IMR-90 (cell line): Measurements from ENCODE around the gene KCNQ1. TPM values are rescaled to one million over a fixed set of nuclear protein-coding genes. Genes with fewer than 3 reads are reported as not detected.

Experiments
- ATAC-seq: fragments of 200-7000 bp; cut with Tn5 transposase; 2 replicates; pipeline ENCODE4 v1.9.1; 2020; ENCODE audit warnings: low read depth, mild to moderate bottlenecking, moderate library complexity
- BruUV-seq: library from RNA; stranded (reverse); fragments of 400-500 nt; replicated peaks from 2 replicates; lab custom pipeline; 2021; lab: Mats Ljungman, UMichigan
- CTCF ChIA-PET: fragments of 300-600 bp; formaldehyde crosslinking; extraction: SDS; loops from one replicate; lab custom pipeline; 2021; ENCODE audit warnings: antibody characterized with exemption; lab: Yijun Ruan, JAX
- POLR2A ChIA-PET: fragments of 300-600 bp; sonication (Branson Sonifier 250); formaldehyde crosslinking; loops from one replicate; lab custom pipeline; 2022; ENCODE audit warnings: antibody characterized with exemption; ENCODE audit not compliant: unreplicated experiment; lab: Charles Lee
- DNase-seq: peaks from one replicate; pipeline ENCODE4 v3.0.0; 2013
- H2AFZ ChIP-seq: replicated peaks from 2 replicates; pipeline ENCODE3; 2013; ENCODE audit warnings: low read length, mild to moderate bottlenecking; ENCODE audit not compliant: poor library complexity
- H2AK5ac ChIP-seq: 2 replicates; pipeline ENCODE4 v1.6.1; 2013; ENCODE audit warnings: low read depth, low read length, inconsistent platforms
- H2AK9ac ChIP-seq: replicated peaks from 2 replicates; pipeline ENCODE3; 2013; ENCODE audit warnings: mild to moderate bottlenecking, low read depth, low read length, moderate library complexity; ENCODE audit not compliant: poor library complexity
- H2BK120ac ChIP-seq: 2 replicates; pipeline ENCODE4 v1.6.1; 2013; ENCODE audit warnings: low read depth, low read length, inconsistent platforms
- H2BK15ac ChIP-seq: 3 replicates; pipeline ENCODE4 v1.6.1; 2013; ENCODE audit warnings: low read depth, low read length, inconsistent platforms
- H2BK20ac ChIP-seq: 2 replicates; pipeline ENCODE4 v1.6.1; 2013; ENCODE audit warnings: low read depth, mild to moderate bottlenecking, inconsistent platforms, low read length, moderate library complexity
- H2BK5ac ChIP-seq: 2 replicates; pipeline ENCODE4 v1.6.1; 2013; ENCODE audit warnings: mild to moderate bottlenecking, low read depth, low read length, inconsistent platforms; ENCODE audit not compliant: poor library complexity, severe bottlenecking
- H3K14ac ChIP-seq: replicated peaks from 2 replicates; pipeline ENCODE4 v1.6.1; 2013; ENCODE audit warnings: low read depth, low read length, inconsistent platforms
- H3K18ac ChIP-seq: 2 replicates; pipeline ENCODE4 v1.6.1; 2013; ENCODE audit warnings: low read depth, low read length, control low read depth
- H3K23ac ChIP-seq: 2 replicates; pipeline ENCODE4 v1.6.1; 2013; ENCODE audit warnings: low read depth, low read length, inconsistent platforms
- H3K27ac ChIP-seq: 2 replicates; pipeline ENCODE4 v1.5.1; 2013; ENCODE audit warnings: mild to moderate bottlenecking, control low read depth, low read length; ENCODE audit not compliant: insufficient read depth
- H3K27me3 ChIP-seq: 2 replicates; pipeline ENCODE4 v1.6.1; 2013; ENCODE audit warnings: low read length; ENCODE audit not compliant: control insufficient read depth, insufficient read depth
- H3K36me3 ChIP-seq: 2 replicates; pipeline ENCODE4 v1.6.1; 2013; ENCODE audit warnings: low read length, mixed read lengths; ENCODE audit not compliant: control insufficient read depth, insufficient read depth
- H3K4ac ChIP-seq: 2 replicates; pipeline ENCODE4 v1.6.1; 2013; ENCODE audit warnings: low read depth, low read length, inconsistent platforms
- H3K4me1 ChIP-seq: 2 replicates; pipeline ENCODE4 v1.6.1; 2013; ENCODE audit warnings: low read length, mixed read lengths; ENCODE audit not compliant: control insufficient read depth, insufficient read depth
- H3K4me2 ChIP-seq: 2 replicates; pipeline ENCODE4 v1.6.1; 2013; ENCODE audit warnings: low read depth, mild to moderate bottlenecking, control low read depth, low read length, moderate library complexity
- H3K4me3 ChIP-seq: 2 replicates; pipeline ENCODE4 v1.5.1; 2013; ENCODE audit warnings: low read depth, mild to moderate bottlenecking, control low read depth, low read length, moderate library complexity; ENCODE audit not compliant: insufficient read depth
- H3K56ac ChIP-seq: 2 replicates; pipeline ENCODE4 v1.6.1; 2013; ENCODE audit warnings: low read length, inconsistent platforms; ENCODE audit not compliant: insufficient read depth; ENCODE audit errors: extremely low read depth
- H3K79me1 ChIP-seq, 2 experiments: 2 replicates each; pipeline ENCODE4 v1.6.1; 2013; ENCODE audit warnings: low read length in 2 of 2, inconsistent platforms in 1 of 2, low read depth in 1 of 2
- H3K9ac ChIP-seq: 2 replicates; pipeline ENCODE4 v1.6.1; 2013; ENCODE audit warnings: low read depth, low read length, control low read depth
- H3K9me1 ChIP-seq: 2 replicates; pipeline ENCODE4 v1.6.1; 2013; ENCODE audit warnings: low read length, inconsistent platforms; ENCODE audit not compliant: insufficient read depth
- H3K9me3 ChIP-seq: 2 replicates; pipeline ENCODE4 v1.6.1; 2013; ENCODE audit warnings: low read length; ENCODE audit not compliant: control insufficient read depth, insufficient read depth
- H4K20me1 ChIP-seq: 2 replicates; pipeline ENCODE4 v1.6.1; 2013; ENCODE audit warnings: low read length, inconsistent platforms; ENCODE audit not compliant: insufficient read depth
- H4K5ac ChIP-seq: 2 replicates; pipeline ENCODE4 v1.6.1; 2013; ENCODE audit warnings: mild to moderate bottlenecking, low read depth, low read length, control low read depth
- H4K8ac ChIP-seq, 2 experiments: 2 replicates each; pipeline ENCODE4 v1.6.1; 2013; ENCODE audit warnings: low read depth in 2 of 2, low read length in 2 of 2, control low read depth in 1 of 2, inconsistent platforms in 1 of 2
- H4K91ac ChIP-seq: 2 replicates; pipeline ENCODE4 v1.6.1; 2013; ENCODE audit warnings: low read depth, low read length, inconsistent platforms; ENCODE audit not compliant: insufficient read depth
- BHLHE40 ChIP-seq: fragments of 150-350 bp; IDR thresholded peaks from 2 replicates; pipeline ENCODE4 v1.6.1; 2016; ENCODE audit warnings: mild to moderate bottlenecking, low read depth, low read length
- CEBPB ChIP-seq: IDR thresholded peaks from 2 replicates; pipeline ENCODE4 v1.6.1; 2012; ENCODE audit warnings: low read depth, low read length, improper control_type of control experiment
- CHD1 ChIP-seq: IDR thresholded peaks from 2 replicates; pipeline ENCODE4 v1.6.1; 2012; ENCODE audit warnings: low read depth, low read length, improper control_type of control experiment
- ELK1 ChIP-seq: fragments of 150-350 bp; IDR thresholded peaks from 2 replicates; pipeline ENCODE4 v1.6.1; 2016; ENCODE audit warnings: low read depth, mild to moderate bottlenecking, low read length, moderate library complexity, borderline replicate concordance
- FOS ChIP-seq: fragments of 150-350 bp; IDR thresholded peaks from 2 replicates; pipeline ENCODE4 v1.6.1; 2016; ENCODE audit warnings: low read depth, low read length
- MAFK ChIP-seq: IDR thresholded peaks from 2 replicates; pipeline ENCODE4 v1.6.1; 2012; ENCODE audit warnings: low read depth, low read length, improper control_type of control experiment
- MAZ ChIP-seq: IDR thresholded peaks from 2 replicates; pipeline ENCODE4 v1.6.1; 2012; ENCODE audit warnings: low read depth, mild to moderate bottlenecking, low read length, improper control_type of control experiment, moderate library complexity, borderline replicate concordance
- MXI1 ChIP-seq: IDR thresholded peaks from 2 replicates; pipeline ENCODE4 v1.6.1; 2012; ENCODE audit warnings: low read depth, mild to moderate bottlenecking, low read length, moderate library complexity, borderline replicate concordance
- POLR2A ChIP-seq: IDR thresholded peaks from 2 replicates; pipeline ENCODE4 v1.6.1; 2012; ENCODE audit warnings: mild to moderate bottlenecking, low read depth, low read length
- RCOR1 ChIP-seq: IDR thresholded peaks from 2 replicates; pipeline ENCODE4 v1.6.1; 2012; ENCODE audit warnings: mild to moderate bottlenecking, low read length, improper control_type of control experiment; ENCODE audit not compliant: insufficient replicate concordance
- RFX5 ChIP-seq: IDR thresholded peaks from 2 replicates; pipeline ENCODE4 v1.8.0; 2012; ENCODE audit warnings: low read depth, mild to moderate bottlenecking, low read length, moderate library complexity
- SMC3 ChIP-seq: fragments of 150-350 bp; IDR thresholded peaks from 2 replicates; pipeline ENCODE4 v1.6.1; 2016; ENCODE audit warnings: low read depth, mild to moderate bottlenecking, antibody characterized with exemption, low read length, moderate library complexity
- WGBS, 2 experiments: methylation state at CpG; one replicate each; pipeline versions ENCODE4 v1.1.5 to v1.1.7; 2013; ENCODE audit warnings: missing lambda C conversion rate in 2 of 2; ENCODE audit not compliant: insufficient read length in 1 of 2; ENCODE audit errors: extremely low coverage in 2 of 2; 5-methylcytosine and 5-hydroxymethylcytosine counted together
- dilution Hi-C: fragments of 300-500 bp; cut with HindIII; formaldehyde crosslinking; loops from one replicate; pipeline ENCODE4 v1.14.3; 2018; ENCODE audit warnings: low sequenced_read_pairs; ENCODE audit not compliant: unreplicated experiment
- in situ Hi-C: fragments of 300-500 bp; cut with MboI; formaldehyde crosslinking; loops from 3 replicates; pipeline ENCODE4 v1.14.3; 2019; ENCODE audit warnings: low sequenced_read_pairs, inconsistent platforms, mixed read lengths
- intact Hi-C: fragments of 100-400 bp; cut with micrococcal nuclease; formaldehyde crosslinking; loops from 2 replicates; pipeline ENCODE4 v1.10.0; 2022
- polyA plus RNA-seq, 3 experiments: library from polyadenylated mRNA; depleted of rRNA; stranded (reverse); fragments of >200 nt; gene quantifications; 2 replicates each; pipeline ENCODE4 v1.2.3, GENCODE V29; 2012; ENCODE audit warnings: low replicate concordance in 1 of 3
- total RNA-seq: library from RNA; depleted of rRNA; stranded (reverse); fragments of >200 nt; gene quantifications from 2 replicates; pipeline ENCODE4 v1.2.3, GENCODE V29; 2012
- TF ChIP-seq, protein P1 (sequence below): conservative IDR thresholded peaks from 2 replicates; pipeline ENCODE4 v1.5.1; 2012; ENCODE audit warnings: mild to moderate bottlenecking, low read depth, low read length, improper control_type of control experiment
- TF ChIP-seq, protein P2 (sequence below): fragments of 150-350 bp; IDR thresholded peaks from 2 replicates; pipeline ENCODE4 v1.6.1; 2017; ENCODE audit warnings: mild to moderate bottlenecking, antibody characterized with exemption, low read length, low read depth

The KCNQ1 gene
- total and polyA plus RNA-seq, 2 of the 4 experiments (the other 2 are of a cell fraction), result 0.07 TPM; not detected in 1

GRCh38 chr11:2832533-2833020 is 387.8 kb downstream of the KCNQ1 start:
- Histone ChIP-seq H3K9me1 (no peaks in the 10 kb centered on the region), H3K4me2 (no peak overlapping the region), H3K79me1 (no peaks in the 10 kb centered on the region), H3K4me1 (peaks cover 2% of the 10 kb centered on the region; the same call in 1 of the 2 replicates), H3K36me3 (no peaks in the 10 kb centered on the region), H3K14ac (no peak overlapping the region), H2BK15ac (no peak overlapping the region), H3K27ac (no peak overlapping the region), H2AK9ac (no peak overlapping the region), H3K9me3 (peaks cover 8% of the 10 kb centered on the region), H3K27me3 (peaks cover 11% of the 10 kb centered on the region; the same call in 1 of the 2 replicates), H3K18ac (no peak overlapping the region), H3K4ac (no peak overlapping the region), H4K91ac (no peak overlapping the region), H2BK5ac (no peak overlapping the region), H3K23ac (no peak overlapping the region), H3K9ac (no peak overlapping the region), H4K8ac (no peak overlapping the region), H3K56ac (no peak overlapping the region), H3K4me3 (no peak overlapping the region), H2AK5ac (no peak overlapping the region), H2BK20ac (no peak overlapping the region), H2BK120ac (no peak overlapping the region), H4K5ac (no peak overlapping the region), H2AFZ (no peak overlapping the region), H4K20me1 (no peaks in the 10 kb centered on the region)
- TF ChIP-seq, protein P1, sequence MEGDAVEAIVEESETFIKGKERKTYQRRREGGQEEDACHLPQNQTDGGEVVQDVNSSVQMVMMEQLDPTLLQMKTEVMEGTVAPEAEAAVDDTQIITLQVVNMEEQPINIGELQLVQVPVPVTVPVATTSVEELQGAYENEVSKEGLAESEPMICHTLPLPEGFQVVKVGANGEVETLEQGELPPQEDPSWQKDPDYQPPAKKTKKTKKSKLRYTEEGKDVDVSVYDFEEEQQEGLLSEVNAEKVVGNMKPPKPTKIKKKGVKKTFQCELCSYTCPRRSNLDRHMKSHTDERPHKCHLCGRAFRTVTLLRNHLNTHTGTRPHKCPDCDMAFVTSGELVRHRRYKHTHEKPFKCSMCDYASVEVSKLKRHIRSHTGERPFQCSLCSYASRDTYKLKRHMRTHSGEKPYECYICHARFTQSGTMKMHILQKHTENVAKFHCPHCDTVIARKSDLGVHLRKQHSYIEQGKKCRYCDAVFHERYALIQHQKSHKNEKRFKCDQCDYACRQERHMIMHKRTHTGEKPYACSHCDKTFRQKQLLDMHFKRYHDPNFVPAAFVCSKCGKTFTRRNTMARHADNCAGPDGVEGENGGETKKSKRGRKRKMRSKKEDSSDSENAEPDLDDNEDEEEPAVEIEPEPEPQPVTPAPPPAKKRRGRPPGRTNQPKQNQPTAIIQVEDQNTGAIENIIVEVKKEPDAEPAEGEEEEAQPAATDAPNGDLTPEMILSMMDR, result no peak
- TF ChIP-seq BHLHE40, result no peak
- TF ChIP-seq SMC3, result no peak
- TF ChIP-seq, protein P2, sequence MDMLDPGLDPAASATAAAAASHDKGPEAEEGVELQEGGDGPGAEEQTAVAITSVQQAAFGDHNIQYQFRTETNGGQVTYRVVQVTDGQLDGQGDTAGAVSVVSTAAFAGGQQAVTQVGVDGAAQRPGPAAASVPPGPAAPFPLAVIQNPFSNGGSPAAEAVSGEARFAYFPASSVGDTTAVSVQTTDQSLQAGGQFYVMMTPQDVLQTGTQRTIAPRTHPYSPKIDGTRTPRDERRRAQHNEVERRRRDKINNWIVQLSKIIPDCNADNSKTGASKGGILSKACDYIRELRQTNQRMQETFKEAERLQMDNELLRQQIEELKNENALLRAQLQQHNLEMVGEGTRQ, result no peak
- no peak for TF ChIP-seq POLR2A
- no peak for TF ChIP-seq RCOR1
- TF ChIP-seq CHD1, result no peak
- TF ChIP-seq MXI1, result no peak
- TF ChIP-seq FOS, result no peak
- no peak for TF ChIP-seq MAZ
- no peak for TF ChIP-seq RFX5
- TF ChIP-seq CEBPB, result no peak
- TF ChIP-seq MAFK, result no peak
- no peak for TF ChIP-seq ELK1
- in situ Hi-C loops, result no loop called here
- ChIA-PET POLR2A (no interaction called here), CTCF (no interaction called here)
- dilution Hi-C loops, result no loop called here
- DNase-seq, result no peak
- intact Hi-C loops, result no loop called here
- no peak for ATAC-seq
- BruUV-seq, result no TSS peak
- WGBS, 2 experiments, result 50% methylated on average over 1 of the region's 8 CpGs; no CpG with 5 or more reads in 1 of the 2 experiments
